Measurements from ENCODE around the gene DNTT.

DNA sequence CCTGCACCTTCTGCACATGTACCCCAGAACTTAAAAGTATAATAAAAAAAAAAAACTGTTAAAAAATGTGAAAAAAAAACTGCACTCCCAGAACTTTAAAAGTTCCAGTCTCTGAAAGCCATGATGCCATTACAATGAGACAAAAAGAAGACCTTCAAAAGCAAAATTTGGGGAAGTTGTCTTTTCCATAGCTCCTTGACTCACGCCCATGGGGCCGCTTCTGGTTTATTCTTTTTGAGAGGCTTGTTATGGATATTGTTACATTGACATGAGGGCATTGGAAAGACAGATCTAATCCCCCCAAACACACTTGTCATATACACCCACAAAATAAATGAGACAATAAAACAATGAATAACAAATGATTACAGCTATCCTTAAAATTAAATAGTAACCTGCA is 33.7 kb upstream of the DNTT start:
- TF ChIP-seq TARDBP (IDR thresholded peaks at IDR 0.05) (no peak), SUZ12 (IDR thresholded peaks at IDR 0.05) (no peak), NFRKB (IDR thresholded peaks at IDR 0.05) (no peak), SP1 (IDR thresholded peaks at IDR 0.05) (no peak), FOXM1 (IDR thresholded peaks at IDR 0.05; ENCODE audit: borderline replicate concordance) (no peak), FOXK2 (IDR thresholded peaks at IDR 0.05) (no peak), CTBP1 (IDR thresholded peaks at IDR 0.05; ENCODE audit: borderline replicate concordance) (no peak), BHLHE40 (IDR thresholded peaks at IDR 0.05; ENCODE audit: borderline replicate concordance) (no peak), PKNOX1 (IDR thresholded peaks at IDR 0.05) (no peak), L3MBTL2 (conservative IDR thresholded peaks at IDR 0.05) (no peak), ARNT (IDR thresholded peaks at IDR 0.05) (no peak)

All from HEK293T (cell line).